ENCODE measurements around the gene NDUFV1.

The NDUFV1 gene

DNA sequence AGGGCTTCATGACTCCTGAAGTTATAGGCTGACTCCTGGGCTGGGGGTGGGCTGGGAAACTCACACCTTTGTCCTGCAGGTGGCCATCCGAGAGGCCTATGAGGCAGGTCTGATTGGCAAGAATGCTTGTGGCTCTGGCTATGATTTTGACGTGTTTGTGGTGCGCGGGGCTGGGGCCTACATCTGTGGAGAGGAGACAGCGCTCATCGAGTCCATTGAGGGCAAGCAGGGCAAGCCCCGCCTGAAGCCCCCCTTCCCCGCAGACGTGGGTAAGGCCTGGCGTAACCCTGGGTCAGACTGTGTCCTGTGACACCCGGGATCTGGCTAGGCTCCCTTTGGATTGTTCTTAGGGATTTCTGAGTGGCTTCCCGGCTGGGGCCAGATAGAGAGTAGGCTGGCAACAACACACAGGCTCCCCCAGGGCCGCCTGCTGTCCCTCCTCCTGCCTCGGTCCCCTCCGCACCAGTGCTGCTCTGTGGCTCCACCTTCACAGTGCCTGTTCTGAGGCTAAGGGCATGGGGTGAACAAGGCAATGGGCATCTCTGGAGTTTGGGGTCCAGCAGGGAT lies 3.6 kb downstream of the NDUFV1 start:
- no peaks in the 10 kb centered on the region for H3K9me3 ChIP-seq (ENCODE audit: control insufficient read depth, insufficient read depth, low read length)
- no peak overlapping the region for H3K4me2 ChIP-seq (ENCODE audit: low read length)
- no peak overlapping the region for H3K4me3 ChIP-seq (ENCODE audit: low read length)
- H3K79me2 ChIP-seq (ENCODE audit: control insufficient read depth, low read length), result peaks cover 25% of the 10 kb centered on the region
- no peaks in the 10 kb centered on the region for H3K27me3 ChIP-seq (ENCODE audit: control insufficient read depth, low read length)
- H3K36me3 ChIP-seq (ENCODE audit: control insufficient read depth, low read length), result peaks cover 52% of the 10 kb centered on the region
- H3F3A ChIP-seq (ENCODE audit: control insufficient read depth, insufficient read depth), result no peaks in the 10 kb centered on the region; the same call in 1 of the 2 replicates
- no peak for TF ChIP-seq EZH2phosphoT487 (IDR thresholded peaks at IDR 0.05; ENCODE audit: borderline replicate concordance, low read length)
- TF ChIP-seq, protein P1, sequence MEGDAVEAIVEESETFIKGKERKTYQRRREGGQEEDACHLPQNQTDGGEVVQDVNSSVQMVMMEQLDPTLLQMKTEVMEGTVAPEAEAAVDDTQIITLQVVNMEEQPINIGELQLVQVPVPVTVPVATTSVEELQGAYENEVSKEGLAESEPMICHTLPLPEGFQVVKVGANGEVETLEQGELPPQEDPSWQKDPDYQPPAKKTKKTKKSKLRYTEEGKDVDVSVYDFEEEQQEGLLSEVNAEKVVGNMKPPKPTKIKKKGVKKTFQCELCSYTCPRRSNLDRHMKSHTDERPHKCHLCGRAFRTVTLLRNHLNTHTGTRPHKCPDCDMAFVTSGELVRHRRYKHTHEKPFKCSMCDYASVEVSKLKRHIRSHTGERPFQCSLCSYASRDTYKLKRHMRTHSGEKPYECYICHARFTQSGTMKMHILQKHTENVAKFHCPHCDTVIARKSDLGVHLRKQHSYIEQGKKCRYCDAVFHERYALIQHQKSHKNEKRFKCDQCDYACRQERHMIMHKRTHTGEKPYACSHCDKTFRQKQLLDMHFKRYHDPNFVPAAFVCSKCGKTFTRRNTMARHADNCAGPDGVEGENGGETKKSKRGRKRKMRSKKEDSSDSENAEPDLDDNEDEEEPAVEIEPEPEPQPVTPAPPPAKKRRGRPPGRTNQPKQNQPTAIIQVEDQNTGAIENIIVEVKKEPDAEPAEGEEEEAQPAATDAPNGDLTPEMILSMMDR (IDR thresholded peaks at IDR 0.05; ENCODE audit: low read depth, low read length, poor library complexity, severe bottlenecking), result no peak
- peaks cover 49% of the 10 kb centered on the region for H3K4me1 ChIP-seq (ENCODE audit: control insufficient read depth, low read length)
- H4K20me1 ChIP-seq (ENCODE audit: control insufficient read depth, insufficient read depth, low read depth, low read length), result no peaks in the 10 kb centered on the region
- H3K9me2 ChIP-seq (replicated peaks; ENCODE audit: control insufficient read depth, low read length), result no peaks in the 10 kb centered on the region
- no peak overlapping the region for H3K27ac ChIP-seq (ENCODE audit: low read depth, low read length)

DNA sequence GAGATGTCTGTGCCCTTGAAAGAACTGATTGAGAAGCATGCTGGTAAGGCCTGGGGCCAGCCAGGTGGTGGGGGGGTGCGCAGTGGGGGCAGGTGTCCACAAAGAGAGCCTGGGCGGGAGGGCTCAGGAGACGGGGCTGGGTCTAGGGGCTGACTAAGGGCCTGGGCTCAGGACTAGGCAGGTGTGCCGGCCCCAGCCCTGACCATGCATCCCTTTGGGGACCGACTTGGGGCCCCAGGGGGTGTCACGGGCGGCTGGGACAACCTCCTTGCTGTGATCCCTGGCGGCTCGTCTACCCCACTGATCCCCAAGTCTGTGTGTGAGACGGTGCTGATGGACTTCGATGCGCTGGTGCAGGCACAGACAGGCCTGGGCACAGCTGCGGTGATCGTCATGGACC lies 4.4 kb downstream of the NDUFV1 start:
- Histone ChIP-seq H3K4me3 (ENCODE audit: low read length) (no peak overlapping the region), H3K27me3 (ENCODE audit: control insufficient read depth, low read length) (no peaks in the 10 kb centered on the region; the same call in 1 of the 2 replicates), H3F3A (ENCODE audit: control insufficient read depth, insufficient read depth) (no peaks in the 10 kb centered on the region; the same call in 1 of the 2 replicates), H3K4me1 (ENCODE audit: control insufficient read depth, low read length) (peaks cover 52% of the 10 kb centered on the region), H3K36me3 (ENCODE audit: control insufficient read depth, low read length) (peaks cover 52% of the 10 kb centered on the region), H3K27ac (ENCODE audit: low read depth, low read length) (no peak overlapping the region), H3K4me2 (ENCODE audit: low read length) (no peak overlapping the region), H3K9me2 (replicated peaks; ENCODE audit: control insufficient read depth, low read length) (no peaks in the 10 kb centered on the region), H4K20me1 (ENCODE audit: control insufficient read depth, insufficient read depth, low read depth, low read length) (no peaks in the 10 kb centered on the region), H3K9me3 (ENCODE audit: control insufficient read depth, insufficient read depth, low read length) (no peaks in the 10 kb centered on the region), H3K79me2 (ENCODE audit: control insufficient read depth, low read length) (peaks cover 25% of the 10 kb centered on the region)
- TF ChIP-seq, protein P1 (IDR thresholded peaks at IDR 0.05; ENCODE audit: low read depth, low read length, poor library complexity, severe bottlenecking), result no peak
- TF ChIP-seq EZH2phosphoT487 (IDR thresholded peaks at IDR 0.05; ENCODE audit: borderline replicate concordance, low read length), result no peak

DNA sequence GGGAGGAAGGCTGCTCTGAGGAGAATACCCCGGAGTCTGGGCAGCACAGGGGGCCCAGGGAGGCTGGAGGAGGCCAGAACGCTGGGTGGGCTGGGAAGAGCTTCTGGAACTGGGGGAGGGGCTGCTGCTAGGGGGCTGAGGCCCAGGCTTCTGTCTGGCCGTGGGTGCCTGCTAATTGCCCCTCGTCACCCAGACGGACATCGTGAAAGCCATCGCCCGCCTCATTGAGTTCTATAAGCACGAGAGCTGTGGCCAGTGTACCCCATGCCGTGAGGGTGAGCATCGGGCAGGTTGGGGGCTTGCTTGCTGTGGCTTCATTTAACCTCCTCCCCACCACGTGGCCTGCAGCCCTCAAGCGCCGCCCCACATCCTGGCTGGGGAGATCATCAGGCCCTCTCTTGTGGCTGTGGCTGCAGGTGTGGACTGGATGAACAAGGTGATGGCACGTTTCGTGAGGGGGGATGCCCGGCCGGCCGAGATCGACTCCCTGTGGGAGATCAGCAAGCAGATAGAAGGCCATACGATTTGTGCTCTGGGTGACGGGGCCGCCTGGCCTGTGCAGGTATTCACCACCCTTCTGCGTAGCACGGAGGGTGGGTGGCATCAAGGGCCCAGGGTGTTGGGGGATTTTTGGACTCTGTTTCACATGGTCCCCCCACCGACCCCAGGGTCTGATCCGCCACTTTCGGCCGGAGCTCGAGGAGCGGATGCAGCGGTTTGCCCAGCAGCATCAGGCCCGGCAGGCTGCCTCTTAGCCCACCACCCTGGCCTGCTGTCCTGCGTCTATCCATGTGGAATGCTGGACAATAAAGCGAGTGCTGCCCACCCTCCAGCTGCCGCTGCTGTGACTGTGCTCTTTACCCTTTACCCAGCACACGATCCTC lies 5.2 kb downstream of the NDUFV1 start:
- Histone ChIP-seq H3K27ac (ENCODE audit: low read depth, low read length) (no peak overlapping the region), H3K4me2 (ENCODE audit: low read length) (no peak overlapping the region), H3K9me2 (replicated peaks; ENCODE audit: control insufficient read depth, low read length) (no peaks in the 10 kb centered on the region), H3K79me2 (ENCODE audit: control insufficient read depth, low read length) (peaks cover 23% of the 10 kb centered on the region), H3F3A (ENCODE audit: control insufficient read depth, insufficient read depth) (peaks cover under 1% of the 10 kb centered on the region), H4K20me1 (ENCODE audit: control insufficient read depth, insufficient read depth, low read depth, low read length) (no peaks in the 10 kb centered on the region), H3K27me3 (ENCODE audit: control insufficient read depth, low read length) (peaks cover 2% of the 10 kb centered on the region), H3K4me3 (ENCODE audit: low read length) (no peak overlapping the region), H3K9me3 (ENCODE audit: control insufficient read depth, insufficient read depth, low read length) (no peaks in the 10 kb centered on the region), H3K36me3 (ENCODE audit: control insufficient read depth, low read length) (peaks cover 52% of the 10 kb centered on the region), H3K4me1 (ENCODE audit: control insufficient read depth, low read length) (peaks cover 52% of the 10 kb centered on the region)
- no peak for TF ChIP-seq EZH2phosphoT487 (IDR thresholded peaks at IDR 0.05; ENCODE audit: borderline replicate concordance, low read length)
- TF ChIP-seq, protein P1 (IDR thresholded peaks at IDR 0.05; ENCODE audit: low read depth, low read length, poor library complexity, severe bottlenecking), result no peak
